ENCODE measurements around the gene CLEC10A.

GRCh38 chr17:7064261-7064660 is 15.8 kb downstream of the CLEC10A start:
- TF ChIP-seq CTCF (IDR thresholded peaks at IDR 0.05; ENCODE audit: insufficient read depth, low read depth, low read length) = no peak
- TF ChIP-seq EZH2 (IDR thresholded peaks at IDR 0.05; ENCODE audit: insufficient read depth, low read length) = no peak
